ENCODE data around the gene RTCA. TPM values are rescaled to one million over a fixed set of nuclear protein-coding genes. Genes with fewer than 3 reads are reported as not detected.
"Not testable (repeated sequence)": the region's sequence is repeated elsewhere in the genome, so short reads cannot be mapped to it uniquely, and the experiment has no call there.

Gene RTCA
- 53.4 and 55.7 TPM in 2 replicates for total RNA-seq

- H3K9me3 Mint-ChIP-seq = peaks cover 9% of the 10 kb centered on the region
- H3K27me3 Mint-ChIP-seq (ENCODE audit: low read depth) = no peaks in the 10 kb centered on the region
- H3K27ac Mint-ChIP-seq = peak within 1 kb of the TSS; percentile 99
- H3K4me1 Mint-ChIP-seq (ENCODE audit: low read depth) = peaks cover 25% of the 10 kb centered on the region
- peaks cover 55% of the 10 kb centered on the region for H3K36me3 Mint-ChIP-seq (ENCODE audit: low read depth)
- peak within 1 kb of the TSS; percentile 99 for H3K4me3 Mint-ChIP-seq (ENCODE audit: low read depth)
- intact Hi-C loops (cut with micrococcal nuclease) = loop anchor here (1.0 to 10.0 kb wide), 7 partner anchors 15 to 461 kb away; partner anchors contain the start of genes CDC14A, SLC35A3 and TRMT13
- DNase-seq (ENCODE audit: low spot score) = peak; percentile 93
Measured at GRCh38 chr1:100265931-100266740, at the start of gene RTCA. TSS of gene RTCA (plus strand) at chr1:100266216. CDS start at chr1:100266376, 160 bp downstream.

GRCh38 chr1:100217834-100218233 is 48.2 kb upstream of the RTCA start:
- DNase-seq (ENCODE audit: low spot score) = no peak
- H3K4me3 Mint-ChIP-seq (ENCODE audit: low read depth) = no peak overlapping the region
- H3K9me3 Mint-ChIP-seq = no peaks in the 10 kb centered on the region
- intact Hi-C loops (cut with micrococcal nuclease) = no loop called here
- peaks cover 35% of the 10 kb centered on the region for H3K36me3 Mint-ChIP-seq (ENCODE audit: low read depth)
- H3K27ac Mint-ChIP-seq = no peak overlapping the region
- peaks cover 7% of the 10 kb centered on the region for H3K4me1 Mint-ChIP-seq (ENCODE audit: low read depth)
- no peaks in the 10 kb centered on the region for H3K27me3 Mint-ChIP-seq (ENCODE audit: low read depth)

- no peaks in the 10 kb centered on the region for H3K27me3 Mint-ChIP-seq (ENCODE audit: low read depth)
- no peak overlapping the region for H3K4me3 Mint-ChIP-seq (ENCODE audit: low read depth)
Measured at GRCh38 chr1:100219457-100219856, 46.6 kb upstream of the RTCA start.

GRCh38 chr1:100219883-100220282 is 46.1 kb upstream of the RTCA start:
- intact Hi-C loops (cut with micrococcal nuclease) = no loop called here
- Mint-ChIP-seq H3K27ac (no peak overlapping the region), H3K4me1 (ENCODE audit: low read depth) (peaks cover 7% of the 10 kb centered on the region), H3K9me3 (no peaks in the 10 kb centered on the region), H3K4me3 (ENCODE audit: low read depth) (no peak overlapping the region), H3K36me3 (ENCODE audit: low read depth) (peaks cover 23% of the 10 kb centered on the region), H3K27me3 (ENCODE audit: low read depth) (no peaks in the 10 kb centered on the region)
- no peak for DNase-seq (ENCODE audit: low spot score)

More at GRCh38 chr1:100219457-100219856, 46.6 kb upstream of the RTCA start:
- Mint-ChIP-seq H3K9me3 (no peaks in the 10 kb centered on the region), H3K36me3 (ENCODE audit: low read depth) (peaks cover 27% of the 10 kb centered on the region), H3K4me1 (ENCODE audit: low read depth) (peaks cover 7% of the 10 kb centered on the region), H3K27ac (no peak overlapping the region)
- no peak for DNase-seq (ENCODE audit: low spot score)
- intact Hi-C loops (cut with micrococcal nuclease) = no loop called here

GRCh38 chr1:100222428-100222827 is 43.6 kb upstream of the RTCA start:
- Mint-ChIP-seq H3K36me3 (ENCODE audit: low read depth) (peaks cover 18% of the 10 kb centered on the region), H3K4me1 (ENCODE audit: low read depth) (peaks cover 7% of the 10 kb centered on the region), H3K27ac (no peak overlapping the region), H3K9me3 (no peaks in the 10 kb centered on the region), H3K27me3 (ENCODE audit: low read depth) (no peaks in the 10 kb centered on the region), H3K4me3 (ENCODE audit: low read depth) (no peak overlapping the region)
- intact Hi-C loops (cut with micrococcal nuclease) = no loop called here
- no peak for DNase-seq (ENCODE audit: low spot score)

GRCh38 chr1:100229681-100230443 is 36.2 kb upstream of the RTCA start:
- peaks cover 5% of the 10 kb centered on the region for H3K4me1 Mint-ChIP-seq (ENCODE audit: low read depth)
- H3K27ac Mint-ChIP-seq = no peak overlapping the region
- no peak for DNase-seq (ENCODE audit: low spot score)
- H3K27me3 Mint-ChIP-seq (ENCODE audit: low read depth) = no peaks in the 10 kb centered on the region
- intact Hi-C loops (cut with micrococcal nuclease) = loop anchor here (1.0 to 5.0 kb wide), 2 partner anchors 37 to 98 kb away; partner anchors contain the start of genes SASS6 and TRMT13
- H3K9me3 Mint-ChIP-seq = no peaks in the 10 kb centered on the region
- no peak overlapping the region for H3K4me3 Mint-ChIP-seq (ENCODE audit: low read depth)
- H3K36me3 Mint-ChIP-seq (ENCODE audit: low read depth) = peaks cover 51% of the 10 kb centered on the region

- no peaks in the 10 kb centered on the region for H3K27me3 Mint-ChIP-seq (ENCODE audit: low read depth)
- no peak overlapping the region for H3K27ac Mint-ChIP-seq
- no peak for DNase-seq (ENCODE audit: low spot score)
- H3K4me1 Mint-ChIP-seq (ENCODE audit: low read depth) = peaks cover 5% of the 10 kb centered on the region
- intact Hi-C loops (cut with micrococcal nuclease) = loop anchor here (1.0 to 5.0 kb wide), 2 partner anchors 37 to 98 kb away; partner anchors contain the start of genes SASS6 and TRMT13
- H3K36me3 Mint-ChIP-seq (ENCODE audit: low read depth) = peaks cover 51% of the 10 kb centered on the region
- no peaks in the 10 kb centered on the region for H3K9me3 Mint-ChIP-seq
- H3K4me3 Mint-ChIP-seq (ENCODE audit: low read depth) = no peak overlapping the region
Measured at GRCh38 chr1:100230765-100231164, 35.3 kb upstream of the RTCA start.

GRCh38 chr1:100231721-100232120 is 34.3 kb upstream of the RTCA start:
- H3K4me3 Mint-ChIP-seq (ENCODE audit: low read depth) = no peak overlapping the region
- H3K9me3 Mint-ChIP-seq = no peaks in the 10 kb centered on the region
- H3K27ac Mint-ChIP-seq = no peak overlapping the region
- H3K36me3 Mint-ChIP-seq (ENCODE audit: low read depth) = peaks cover 57% of the 10 kb centered on the region
- DNase-seq (ENCODE audit: low spot score) = no peak
- H3K4me1 Mint-ChIP-seq (ENCODE audit: low read depth) = peaks cover 5% of the 10 kb centered on the region
- intact Hi-C loops (cut with micrococcal nuclease) = loop anchor here (5.0 kb wide), 1 partner anchor 99 kb away; the partner anchor contains the start of genes SASS6 and TRMT13
- H3K27me3 Mint-ChIP-seq (ENCODE audit: low read depth) = no peaks in the 10 kb centered on the region

GRCh38 chr1:100232156-100232555 is 33.9 kb upstream of the RTCA start:
- no peak for DNase-seq (ENCODE audit: low spot score)
- no peak overlapping the region for H3K27ac Mint-ChIP-seq

GRCh38 chr1:100233566-100233965 is 32.5 kb upstream of the RTCA start:
- not testable (repeated sequence) for H3K27me3 Mint-ChIP-seq (ENCODE audit: low read depth); DNase-seq (ENCODE audit: low spot score); H3K9me3 Mint-ChIP-seq; H3K4me3 Mint-ChIP-seq (ENCODE audit: low read depth); H3K27ac Mint-ChIP-seq; H3K4me1 Mint-ChIP-seq (ENCODE audit: low read depth)
- H3K36me3 Mint-ChIP-seq (ENCODE audit: low read depth) = peaks cover 64% of the 10 kb centered on the region
- intact Hi-C loops (cut with micrococcal nuclease) = loop anchor here (5.0 kb wide), 1 partner anchor 101 kb away; the partner anchor contains the start of genes SASS6 and TRMT13

More at GRCh38 chr1:100232156-100232555, 33.9 kb upstream of the RTCA start:
- intact Hi-C loops (cut with micrococcal nuclease) = loop anchor here (5.0 kb wide), 1 partner anchor 100 kb away; the partner anchor contains the start of genes SASS6 and TRMT13
- H3K9me3 Mint-ChIP-seq = no peaks in the 10 kb centered on the region
- H3K36me3 Mint-ChIP-seq (ENCODE audit: low read depth) = peaks cover 62% of the 10 kb centered on the region
- no peaks in the 10 kb centered on the region for H3K27me3 Mint-ChIP-seq (ENCODE audit: low read depth)
- H3K4me3 Mint-ChIP-seq (ENCODE audit: low read depth) = no peak overlapping the region
- peaks cover 5% of the 10 kb centered on the region for H3K4me1 Mint-ChIP-seq (ENCODE audit: low read depth)

GRCh38 chr1:100234432-100234831 is 31.6 kb upstream of the RTCA start:
- Mint-ChIP-seq H3K4me3 (ENCODE audit: low read depth) (no peak overlapping the region), H3K36me3 (ENCODE audit: low read depth) (peaks cover 70% of the 10 kb centered on the region), H3K4me1 (ENCODE audit: low read depth) (peaks cover 5% of the 10 kb centered on the region), H3K27ac (no peak overlapping the region), H3K27me3 (ENCODE audit: low read depth) (no peaks in the 10 kb centered on the region), H3K9me3 (no peaks in the 10 kb centered on the region)
- intact Hi-C loops (cut with micrococcal nuclease) = loop anchor here (5.0 kb wide), 1 partner anchor 102 kb away; the partner anchor contains the start of genes SASS6 and TRMT13
- no peak for DNase-seq (ENCODE audit: low spot score)

GRCh38 chr1:100237091-100237490 is 28.9 kb upstream of the RTCA start:
- H3K27me3 Mint-ChIP-seq (ENCODE audit: low read depth) = no peaks in the 10 kb centered on the region
- no peak overlapping the region for H3K4me3 Mint-ChIP-seq (ENCODE audit: low read depth)
- H3K9me3 Mint-ChIP-seq = no peaks in the 10 kb centered on the region
- intact Hi-C loops (cut with micrococcal nuclease) = no loop called here
- no peak for DNase-seq (ENCODE audit: low spot score)
- H3K27ac Mint-ChIP-seq = no peak overlapping the region
- no peaks in the 10 kb centered on the region for H3K4me1 Mint-ChIP-seq (ENCODE audit: low read depth)
- peaks cover 58% of the 10 kb centered on the region for H3K36me3 Mint-ChIP-seq (ENCODE audit: low read depth)
